ENCODE results near the gene DMD. TPM values are rescaled to one million over a fixed set of nuclear protein-coding genes. Genes with fewer than 3 reads are reported as not detected.

DMD gene
- total RNA-seq, 1 donor from 2014 or later: 1.7 TPM

GRCh38 chrX:31836479-31836878, 1374.9 kb downstream of the DMD start:
- TF ChIP-seq, protein P1, sequence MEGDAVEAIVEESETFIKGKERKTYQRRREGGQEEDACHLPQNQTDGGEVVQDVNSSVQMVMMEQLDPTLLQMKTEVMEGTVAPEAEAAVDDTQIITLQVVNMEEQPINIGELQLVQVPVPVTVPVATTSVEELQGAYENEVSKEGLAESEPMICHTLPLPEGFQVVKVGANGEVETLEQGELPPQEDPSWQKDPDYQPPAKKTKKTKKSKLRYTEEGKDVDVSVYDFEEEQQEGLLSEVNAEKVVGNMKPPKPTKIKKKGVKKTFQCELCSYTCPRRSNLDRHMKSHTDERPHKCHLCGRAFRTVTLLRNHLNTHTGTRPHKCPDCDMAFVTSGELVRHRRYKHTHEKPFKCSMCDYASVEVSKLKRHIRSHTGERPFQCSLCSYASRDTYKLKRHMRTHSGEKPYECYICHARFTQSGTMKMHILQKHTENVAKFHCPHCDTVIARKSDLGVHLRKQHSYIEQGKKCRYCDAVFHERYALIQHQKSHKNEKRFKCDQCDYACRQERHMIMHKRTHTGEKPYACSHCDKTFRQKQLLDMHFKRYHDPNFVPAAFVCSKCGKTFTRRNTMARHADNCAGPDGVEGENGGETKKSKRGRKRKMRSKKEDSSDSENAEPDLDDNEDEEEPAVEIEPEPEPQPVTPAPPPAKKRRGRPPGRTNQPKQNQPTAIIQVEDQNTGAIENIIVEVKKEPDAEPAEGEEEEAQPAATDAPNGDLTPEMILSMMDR (IDR thresholded peaks at IDR 0.05; ENCODE audit: partially characterized antibody, unreplicated experiment): no peak
- H3K36me3 Mint-ChIP-seq (ENCODE audit: unreplicated experiment): no peaks in the 10 kb centered on the region
- no peaks in the 10 kb centered on the region for H3K4me1 Mint-ChIP-seq (ENCODE audit: low read depth, unreplicated experiment)
- H3K4me3 Mint-ChIP-seq (ENCODE audit: unreplicated experiment): no peak overlapping the region
- no peak overlapping the region for H3K27ac Mint-ChIP-seq (ENCODE audit: unreplicated experiment)
- no peaks in the 10 kb centered on the region for H3K9me3 Mint-ChIP-seq (ENCODE audit: unreplicated experiment)
- DNase-seq: no peak
- H3K27me3 Mint-ChIP-seq (ENCODE audit: unreplicated experiment): no peaks in the 10 kb centered on the region

DNA sequence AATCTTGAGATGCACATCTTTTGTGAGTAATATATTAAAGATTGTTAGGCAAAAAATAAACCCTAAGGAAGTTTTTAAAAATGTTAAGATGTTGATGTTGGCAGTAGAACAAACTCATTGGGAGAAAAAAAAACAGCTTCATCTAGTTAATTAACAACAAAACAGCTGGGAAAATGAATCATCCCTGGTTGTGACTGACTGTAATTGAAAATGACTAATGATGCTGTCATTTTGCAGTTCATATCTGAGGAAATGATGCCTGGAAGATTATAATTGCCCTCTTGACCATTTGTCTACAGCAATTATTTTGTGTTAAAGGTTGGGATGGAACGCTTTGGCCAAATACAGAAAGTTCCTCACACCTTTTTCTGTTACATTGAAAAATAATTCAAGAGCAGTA, 1379.1 kb downstream of the DMD start:
- TF ChIP-seq, protein P1 (IDR thresholded peaks at IDR 0.05; ENCODE audit: partially characterized antibody, unreplicated experiment): no peak
- no peaks in the 10 kb centered on the region for H3K9me3 Mint-ChIP-seq (ENCODE audit: unreplicated experiment)
- no peak for DNase-seq
- no peaks in the 10 kb centered on the region for H3K27me3 Mint-ChIP-seq (ENCODE audit: unreplicated experiment)
- no peaks in the 10 kb centered on the region for H3K4me1 Mint-ChIP-seq (ENCODE audit: low read depth, unreplicated experiment)
- H3K27ac Mint-ChIP-seq (ENCODE audit: unreplicated experiment): no peak overlapping the region
- H3K4me3 Mint-ChIP-seq (ENCODE audit: unreplicated experiment): no peak overlapping the region
- H3K36me3 Mint-ChIP-seq (ENCODE audit: unreplicated experiment): no peaks in the 10 kb centered on the region

GRCh38 chrX:31820430-31821210, 1390.7 kb downstream of the DMD start:
- no peak overlapping the region for H3K27ac Mint-ChIP-seq (ENCODE audit: unreplicated experiment)
- H3K36me3 Mint-ChIP-seq (ENCODE audit: unreplicated experiment): no peaks in the 10 kb centered on the region
- TF ChIP-seq, protein P1 (IDR thresholded peaks at IDR 0.05; ENCODE audit: partially characterized antibody, unreplicated experiment): no peak

GRCh38 chrX:31819455-31819854, 1391.9 kb downstream of the DMD start:
- Mint-ChIP-seq H3K27ac (ENCODE audit: unreplicated experiment) (no peak overlapping the region), H3K9me3 (ENCODE audit: unreplicated experiment) (no peaks in the 10 kb centered on the region), H3K4me3 (ENCODE audit: unreplicated experiment) (no peak overlapping the region), H3K36me3 (ENCODE audit: unreplicated experiment) (no peaks in the 10 kb centered on the region), H3K27me3 (ENCODE audit: unreplicated experiment) (no peaks in the 10 kb centered on the region), H3K4me1 (ENCODE audit: low read depth, unreplicated experiment) (peaks cover 2% of the 10 kb centered on the region)
- TF ChIP-seq, protein P1 (IDR thresholded peaks at IDR 0.05; ENCODE audit: partially characterized antibody, unreplicated experiment): no peak
- DNase-seq: no peak

More at GRCh38 chrX:31820430-31821210, 1390.7 kb downstream of the DMD start:
- no peaks in the 10 kb centered on the region for H3K27me3 Mint-ChIP-seq (ENCODE audit: unreplicated experiment)
- DNase-seq: no peak
- H3K4me3 Mint-ChIP-seq (ENCODE audit: unreplicated experiment): no peak overlapping the region
- peaks cover 2% of the 10 kb centered on the region for H3K4me1 Mint-ChIP-seq (ENCODE audit: low read depth, unreplicated experiment)
- H3K9me3 Mint-ChIP-seq (ENCODE audit: unreplicated experiment): no peaks in the 10 kb centered on the region

DNA sequence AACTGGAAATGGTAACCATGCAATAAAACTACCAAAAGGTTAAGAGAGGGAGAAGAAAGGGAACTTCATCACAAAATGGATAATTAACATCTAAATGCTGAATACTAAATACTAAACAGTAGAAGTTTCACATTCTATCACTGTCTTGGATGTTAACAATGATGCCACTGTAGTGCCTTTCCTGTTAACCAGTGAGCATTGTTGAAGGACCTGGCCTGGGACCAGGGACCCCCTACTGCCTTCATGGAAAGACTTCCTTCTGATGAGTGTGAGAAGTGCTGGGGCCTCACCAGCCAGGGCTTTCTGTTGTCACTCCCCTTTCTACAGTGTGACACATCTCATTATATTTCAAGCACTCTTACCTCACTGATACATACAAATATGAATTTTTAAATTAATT, 1400.2 kb downstream of the DMD start:
- Mint-ChIP-seq H3K27ac (ENCODE audit: unreplicated experiment) (no peak overlapping the region), H3K36me3 (ENCODE audit: unreplicated experiment) (no peaks in the 10 kb centered on the region), H3K9me3 (ENCODE audit: unreplicated experiment) (peaks cover 2% of the 10 kb centered on the region), H3K27me3 (ENCODE audit: unreplicated experiment) (no peaks in the 10 kb centered on the region), H3K4me3 (ENCODE audit: unreplicated experiment) (no peak overlapping the region), H3K4me1 (ENCODE audit: low read depth, unreplicated experiment) (peaks cover 3% of the 10 kb centered on the region)
- no peak for DNase-seq
- TF ChIP-seq, protein P1 (IDR thresholded peaks at IDR 0.05; ENCODE audit: partially characterized antibody, unreplicated experiment): no peak
